GM21786 (cell line): ENCODE results near the gene RBM7.

ENCODE experiments used
- ATAC-seq: cut with Tn5 transposase; IDR thresholded peaks from one replicate; pipeline ENCODE4 v1.9.1; 2021; ENCODE audit not compliant: unreplicated experiment

The RBM7 gene, protein sequence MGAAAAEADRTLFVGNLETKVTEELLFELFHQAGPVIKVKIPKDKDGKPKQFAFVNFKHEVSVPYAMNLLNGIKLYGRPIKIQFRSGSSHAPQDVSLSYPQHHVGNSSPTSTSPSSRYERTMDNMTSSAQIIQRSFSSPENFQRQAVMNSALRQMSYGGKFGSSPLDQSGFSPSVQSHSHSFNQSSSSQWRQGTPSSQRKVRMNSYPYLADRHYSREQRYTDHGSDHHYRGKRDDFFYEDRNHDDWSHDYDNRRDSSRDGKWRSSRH

DNA sequence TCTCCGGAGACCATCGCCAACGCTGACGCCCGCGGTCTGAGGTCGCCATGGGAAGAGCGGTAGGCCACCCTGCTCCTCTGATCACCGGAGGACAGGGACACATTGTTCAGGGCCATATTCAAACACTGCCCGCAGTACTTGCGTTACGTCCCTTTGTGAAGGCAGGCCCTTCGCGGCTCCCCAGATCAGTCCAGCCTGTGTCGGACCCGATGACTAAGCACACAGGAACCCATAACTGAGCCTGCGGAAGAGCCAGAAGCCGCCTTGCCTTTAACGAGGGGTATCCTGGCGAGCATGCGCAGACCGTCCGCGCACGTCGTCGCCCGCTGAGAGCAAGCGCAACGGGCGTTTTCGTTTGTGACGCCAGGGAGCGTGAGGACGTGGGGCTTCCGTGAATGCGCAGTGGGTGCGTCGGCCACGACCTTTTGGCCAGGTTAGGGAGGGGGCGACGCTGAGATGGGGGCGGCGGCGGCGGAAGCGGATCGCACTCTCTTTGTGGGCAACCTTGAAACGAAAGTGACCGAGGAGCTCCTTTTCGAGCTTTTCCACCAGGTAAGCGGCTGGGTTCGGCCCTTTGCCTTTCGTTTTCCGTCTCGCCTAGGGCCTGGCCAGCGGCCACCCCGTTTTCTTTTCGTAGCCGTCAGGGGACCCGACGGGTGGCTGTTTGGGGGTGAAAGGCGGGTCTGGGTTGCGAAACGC, at the start of gene RBM7, which contains the start of gene C11orf71:
Gene RBM7 (plus strand): TSS at position 451 of the 699 bp plus-strand sequence. CDS start 6 bp downstream, at position 457.
Gene C11orf71 (minus strand): TSS at position 296 of the 699 bp plus-strand sequence. CDS start 180 bp downstream, at position 116.
- ATAC-seq = peak; percentile 94

DNA sequence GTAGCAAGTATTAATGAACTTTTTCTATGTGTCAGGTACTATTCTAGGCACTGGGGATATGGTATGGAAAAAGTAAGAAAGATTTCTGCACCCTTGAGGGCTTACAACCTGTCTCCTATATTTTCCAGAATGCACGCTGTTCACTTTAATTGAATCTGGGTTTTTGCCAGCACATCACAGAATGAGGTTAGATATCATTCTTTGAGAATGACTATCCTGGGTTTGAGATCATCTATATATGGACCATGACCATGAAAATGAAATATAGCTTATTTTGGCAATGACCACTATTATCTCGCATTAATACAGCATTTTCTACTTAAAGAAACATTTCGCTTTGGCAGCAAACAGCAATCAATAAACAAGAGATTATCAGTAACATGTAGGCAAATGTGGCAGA, 47.0 kb upstream of the RBM7 start:
- ATAC-seq = no peak

DNA sequence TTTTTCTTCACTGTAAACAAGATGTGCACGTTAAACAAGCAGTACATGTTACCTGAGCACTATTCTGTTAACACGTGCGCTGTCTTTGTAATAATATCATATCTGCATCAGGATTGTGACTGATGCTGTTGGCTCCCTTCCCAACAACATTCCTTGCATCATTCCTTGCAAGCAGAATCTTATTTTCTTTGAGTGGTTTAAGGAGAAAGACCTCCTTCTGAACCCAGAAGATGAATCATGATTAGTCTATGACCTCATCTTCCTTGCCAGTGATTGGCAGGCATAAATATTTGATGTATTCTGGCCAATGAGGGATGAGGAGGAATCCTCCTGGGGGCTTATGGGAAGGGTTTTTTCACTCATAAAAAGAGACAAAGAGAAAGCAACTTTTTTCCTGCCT, 46.4 kb upstream of the RBM7 start:
- no peak for ATAC-seq

DNA sequence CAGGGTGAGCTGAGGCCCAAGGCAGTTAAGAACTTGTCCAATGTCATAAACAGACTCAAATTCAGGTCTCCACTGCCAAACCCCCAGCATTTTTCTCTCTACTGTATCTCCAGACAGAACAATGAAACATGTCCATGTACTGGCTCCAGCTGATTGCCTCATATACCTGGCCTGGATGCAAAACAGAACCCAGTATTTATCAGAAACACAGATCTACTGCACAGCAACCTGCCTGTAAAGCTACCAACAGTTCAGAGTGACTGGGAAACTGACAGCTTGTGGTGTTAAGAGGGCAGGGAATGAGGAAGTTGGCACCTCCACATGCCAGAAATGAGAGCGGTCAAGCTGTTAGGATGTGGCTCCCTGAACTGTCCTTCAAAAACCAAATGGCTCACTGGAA, 41.8 kb upstream of the RBM7 start:
- no peak for ATAC-seq

DNA sequence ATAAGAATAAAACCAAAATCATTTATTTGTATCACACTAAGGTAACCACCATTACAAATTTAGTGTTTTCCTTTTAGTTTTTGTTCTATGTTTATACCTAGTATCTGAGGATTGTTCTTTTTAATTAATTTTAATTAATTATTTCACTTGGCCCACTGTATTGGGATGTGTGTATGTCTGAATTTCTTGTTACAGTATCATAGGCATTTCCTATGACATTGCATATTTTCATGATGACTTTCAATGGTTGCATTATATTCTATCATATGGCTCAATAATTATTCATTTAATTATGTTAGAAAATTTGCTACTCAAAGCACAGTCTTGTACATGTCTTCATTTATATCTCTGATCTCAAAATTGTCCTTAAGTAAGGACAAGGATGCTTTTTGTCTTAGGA, 41.1 kb upstream of the RBM7 start:
- ATAC-seq = no peak

DNA sequence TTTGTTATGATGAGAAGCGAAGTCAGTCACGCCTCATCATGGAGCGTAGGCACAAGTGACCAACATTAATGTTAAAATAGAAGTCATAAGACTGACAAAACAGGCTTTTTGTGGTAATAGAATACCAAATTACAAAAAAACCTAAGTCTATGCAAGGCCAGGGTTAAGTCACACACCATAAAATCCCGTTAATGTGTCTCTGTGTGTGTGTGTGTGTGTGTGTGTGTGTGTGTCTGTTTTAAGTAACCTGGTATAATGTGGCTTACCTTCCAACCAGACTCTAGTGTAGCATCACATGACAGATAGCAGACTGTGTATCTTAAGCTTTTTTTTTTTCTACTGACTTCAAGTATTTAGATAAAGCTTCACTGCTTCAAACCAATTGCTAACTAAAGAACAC, 38.1 kb upstream of the RBM7 start:
- no peak for ATAC-seq

DNA sequence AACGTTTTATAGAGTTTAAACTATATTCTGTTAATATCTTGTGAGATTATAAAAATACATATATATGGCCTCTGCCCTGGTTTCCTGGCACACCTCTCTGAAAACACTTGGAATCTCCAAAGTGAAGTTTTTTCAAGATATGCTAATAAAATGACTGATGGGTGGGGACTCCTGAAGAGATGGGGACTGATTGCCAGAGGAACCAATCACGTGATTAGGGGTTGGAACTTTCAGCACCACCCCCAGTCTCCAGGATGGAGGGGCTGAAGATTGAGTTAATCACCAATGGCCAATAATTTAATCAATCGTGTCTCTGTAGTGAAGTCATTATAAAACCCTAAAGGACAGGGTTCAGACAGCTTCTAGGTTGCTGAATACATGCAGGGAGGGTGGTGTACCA, 37.5 kb upstream of the RBM7 start:
- ATAC-seq = no peak

DNA sequence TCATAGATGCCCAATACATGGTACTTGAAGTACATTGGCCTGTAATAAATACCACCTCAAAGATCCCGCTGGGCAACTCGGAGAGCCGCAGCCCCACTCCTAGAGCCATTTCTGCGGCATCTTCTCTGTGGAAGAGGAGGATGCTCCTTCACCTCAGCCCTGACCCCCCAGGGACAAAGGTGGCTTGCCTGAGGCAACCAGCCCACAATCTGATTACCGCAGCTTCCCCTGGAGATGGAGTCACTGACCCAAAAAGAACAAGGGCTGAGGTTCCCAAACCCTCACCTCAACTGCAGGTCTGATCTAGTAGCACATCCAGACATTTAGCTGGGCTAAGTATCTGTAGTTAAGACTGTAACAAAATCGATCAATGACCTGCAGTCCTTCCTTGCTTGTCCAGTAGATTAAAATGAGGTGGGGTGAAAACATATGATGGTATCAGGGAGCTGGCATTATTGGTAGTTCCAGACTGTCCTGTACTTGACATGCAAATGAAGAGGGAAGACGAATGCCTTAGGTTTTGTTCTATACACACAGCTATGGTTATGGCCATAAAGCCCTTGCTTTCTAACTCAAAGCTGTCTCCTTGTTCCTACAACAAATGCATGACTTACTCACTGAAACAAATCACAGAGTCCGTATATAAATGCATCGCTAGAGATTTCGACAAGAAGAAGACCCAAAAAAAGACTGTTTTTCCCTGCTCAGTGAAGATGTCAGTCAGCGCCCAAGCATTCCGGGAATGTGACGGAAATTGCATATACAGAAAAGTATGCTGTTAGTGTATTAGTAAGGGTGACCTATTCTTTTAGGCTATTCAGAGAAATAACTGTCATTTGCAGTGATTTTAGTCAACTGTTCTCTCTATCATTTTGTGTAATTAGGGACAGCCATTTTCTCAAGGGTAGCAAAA, 33.9 kb upstream of the RBM7 start:
- ATAC-seq = no peak

DNA sequence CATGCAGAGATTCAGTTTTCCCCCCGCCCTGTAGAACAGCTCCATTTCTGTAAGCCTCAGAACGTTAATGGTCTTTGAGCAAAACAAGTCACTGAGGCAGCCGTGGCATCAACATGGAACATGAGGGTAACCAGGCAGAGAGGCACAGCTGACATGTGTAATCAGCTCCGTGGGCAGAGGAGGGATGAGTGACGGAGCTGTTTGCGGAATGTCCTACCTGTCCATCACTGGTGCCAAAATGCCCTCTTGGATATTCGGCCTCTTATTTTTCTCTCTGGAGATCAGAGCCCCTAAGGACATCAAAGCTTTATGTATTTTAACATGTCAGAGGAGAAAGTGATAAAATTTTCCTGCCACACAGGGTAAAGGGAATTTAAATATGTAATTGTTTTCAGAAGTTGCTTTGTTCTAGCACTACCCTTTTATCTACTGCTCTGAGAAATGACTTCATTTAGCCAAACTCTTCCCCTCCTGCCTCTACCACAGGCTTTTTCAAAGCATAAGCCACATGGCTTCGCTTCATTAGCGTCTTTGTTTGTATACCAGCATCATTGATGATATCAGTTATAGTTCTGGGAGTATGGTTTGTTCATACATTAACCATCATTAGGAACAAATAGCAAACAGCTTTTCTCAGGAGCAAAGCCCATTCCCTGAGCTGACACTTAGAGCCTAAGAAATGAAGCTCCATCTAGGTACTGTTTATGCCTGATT, 33.1 kb upstream of the RBM7 start:
- no peak for ATAC-seq

DNA sequence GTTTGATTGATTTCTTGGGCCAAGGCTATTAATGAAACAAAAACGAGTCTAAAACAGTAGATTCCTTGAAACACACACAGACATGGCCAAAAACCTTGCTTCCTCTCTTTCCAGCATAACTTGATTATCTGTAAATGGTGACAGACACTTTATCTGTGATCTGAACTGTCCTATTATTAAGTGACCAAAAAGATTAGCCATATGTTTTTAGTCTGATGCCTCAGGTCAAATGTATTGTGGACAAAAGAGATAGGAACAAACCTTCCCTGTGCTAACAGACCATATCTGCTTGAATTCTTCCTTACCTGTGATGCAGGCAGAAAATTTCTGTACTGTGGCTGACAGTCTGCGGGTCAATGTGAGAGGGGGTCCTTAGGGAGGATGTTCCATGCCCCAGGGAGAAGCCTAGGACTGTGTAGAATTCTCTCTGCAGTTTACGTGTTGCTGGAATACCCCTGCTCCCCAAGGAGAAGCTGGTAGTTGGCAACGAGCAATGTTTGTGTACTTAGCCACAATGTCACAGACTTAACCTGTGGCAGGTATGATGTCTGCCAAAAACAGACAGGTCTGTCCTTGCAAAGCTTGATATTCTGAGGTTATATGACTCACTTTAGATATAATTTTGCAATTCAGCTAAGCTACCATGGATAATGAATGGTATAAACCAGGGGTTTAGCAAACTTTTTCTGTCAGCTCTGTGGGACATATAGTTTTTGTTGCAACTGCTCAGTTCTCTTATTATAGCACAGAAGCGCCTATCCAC, 31.4 kb upstream of the RBM7 start:
- no peak for ATAC-seq

DNA sequence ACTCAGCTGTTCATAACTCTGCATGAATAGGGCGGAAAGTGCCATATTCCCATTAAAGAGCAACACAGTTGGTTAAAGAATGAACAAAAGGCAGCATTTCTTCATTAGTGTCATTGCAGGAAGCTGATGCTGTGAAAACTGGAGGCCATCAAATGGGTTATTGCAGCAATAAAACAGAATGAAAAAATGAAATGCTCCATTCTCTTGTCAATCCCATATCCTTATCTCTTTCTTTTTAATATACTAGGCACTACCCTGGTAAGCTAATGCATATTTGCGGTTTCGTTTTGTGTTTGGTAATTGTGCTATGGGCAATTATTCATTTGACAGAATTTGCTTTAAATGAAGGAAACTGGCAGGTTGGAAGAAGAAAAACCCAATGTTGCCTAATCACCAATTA, 25.4 kb upstream of the RBM7 start:
- ATAC-seq = no peak

DNA sequence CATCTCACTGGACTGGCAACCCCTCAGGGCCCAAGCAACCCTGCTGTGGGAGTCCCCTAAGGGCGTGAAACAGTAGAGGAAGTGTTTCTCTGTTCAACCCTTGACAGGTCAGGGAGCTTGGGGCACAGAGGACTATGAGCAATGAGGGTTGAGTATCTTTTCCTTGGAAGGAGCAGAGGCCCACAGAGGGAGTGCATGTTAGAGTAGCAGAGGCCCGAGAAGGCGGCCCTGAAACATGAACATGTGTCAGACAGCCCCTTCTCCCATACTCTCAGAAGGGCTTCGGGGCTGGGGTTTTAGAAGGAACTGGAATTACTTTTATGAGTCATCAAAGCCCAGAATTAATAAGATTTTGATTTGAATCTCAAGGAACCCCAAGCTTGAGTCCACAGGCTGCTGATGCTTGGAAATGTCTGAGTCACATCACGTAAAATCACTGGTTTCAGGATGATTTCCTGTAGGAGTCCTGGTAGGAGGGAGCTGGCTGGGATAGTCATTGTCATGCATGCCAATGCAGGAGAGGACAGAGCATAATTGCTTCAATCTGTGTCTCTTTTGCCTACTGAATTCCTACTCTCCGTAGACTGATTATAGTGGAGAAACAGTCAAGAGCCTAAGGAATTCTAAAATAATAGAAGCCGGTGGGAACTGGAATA, 22.7 kb upstream of the RBM7 start:
- no peak for ATAC-seq

DNA sequence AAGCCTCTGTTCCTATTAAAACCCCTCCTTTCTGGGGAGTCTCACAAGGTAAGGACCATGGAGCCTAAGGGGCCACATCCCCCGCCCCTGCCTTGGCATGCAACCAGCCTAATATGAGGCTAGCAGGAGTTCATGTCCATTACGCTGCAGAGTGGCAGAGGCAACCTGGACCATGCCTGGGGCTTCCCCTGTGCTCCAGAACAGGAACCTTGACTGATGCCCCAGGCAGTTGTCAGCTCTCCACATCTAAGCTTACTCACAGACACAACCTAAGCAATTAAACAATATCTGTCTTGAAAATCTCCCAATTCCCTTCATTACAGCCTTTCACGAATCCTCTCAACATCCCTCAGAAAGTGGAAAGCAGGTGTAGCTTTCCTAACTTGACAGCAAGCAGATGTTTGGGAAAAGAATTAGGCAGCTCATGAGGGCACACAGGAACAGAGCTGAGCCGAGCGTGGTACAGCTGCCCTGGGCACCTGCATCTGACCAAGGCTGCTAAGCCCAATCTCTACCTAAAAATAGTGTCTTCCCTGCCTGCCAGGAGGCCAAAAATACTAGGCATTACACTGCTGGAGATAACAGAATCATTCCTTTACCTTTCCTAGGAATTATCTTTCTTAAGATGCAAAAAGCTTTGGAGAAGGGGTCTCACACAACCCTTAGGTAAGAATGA, 20.9 kb upstream of the RBM7 start:
- ATAC-seq = no peak

DNA sequence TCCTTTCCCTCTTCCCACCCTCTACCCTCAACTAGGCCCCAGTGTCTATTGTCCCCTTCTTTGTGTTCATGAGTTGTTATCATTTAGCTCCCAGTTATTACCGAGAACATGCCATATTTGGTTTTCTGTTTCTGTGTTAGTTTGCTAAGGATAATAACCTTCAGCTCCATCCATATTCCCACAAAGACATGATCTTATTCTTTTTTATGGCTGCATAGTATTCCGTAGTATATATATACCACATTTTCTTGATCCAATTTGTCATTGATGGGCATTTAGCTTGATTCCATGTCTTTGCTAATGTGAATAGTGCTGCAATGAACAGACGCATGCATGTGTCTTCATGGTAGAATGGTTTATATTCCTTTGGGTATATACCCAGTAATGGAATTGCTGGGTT, 18.0 kb upstream of the RBM7 start:
- ATAC-seq = no peak

DNA sequence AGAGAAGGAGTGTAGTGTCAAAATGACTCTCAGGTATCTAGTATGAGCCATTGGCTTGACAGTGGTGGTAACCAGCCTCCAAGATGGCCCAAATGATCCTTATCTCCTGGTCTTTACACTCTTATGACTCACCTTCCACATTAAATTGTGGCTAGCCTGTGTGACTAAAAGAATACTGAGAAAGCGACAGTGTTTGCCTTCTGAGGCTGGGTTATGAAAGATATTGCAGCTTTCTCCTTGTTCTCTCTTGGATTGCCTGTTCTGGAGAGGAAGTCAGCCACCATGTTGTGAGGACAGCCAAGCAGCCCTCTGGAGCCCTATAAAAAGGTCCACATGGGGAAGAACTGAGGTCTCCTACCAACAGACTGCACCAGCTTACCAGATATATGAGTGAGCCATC, 16.0 kb upstream of the RBM7 start:
- no peak for ATAC-seq

DNA sequence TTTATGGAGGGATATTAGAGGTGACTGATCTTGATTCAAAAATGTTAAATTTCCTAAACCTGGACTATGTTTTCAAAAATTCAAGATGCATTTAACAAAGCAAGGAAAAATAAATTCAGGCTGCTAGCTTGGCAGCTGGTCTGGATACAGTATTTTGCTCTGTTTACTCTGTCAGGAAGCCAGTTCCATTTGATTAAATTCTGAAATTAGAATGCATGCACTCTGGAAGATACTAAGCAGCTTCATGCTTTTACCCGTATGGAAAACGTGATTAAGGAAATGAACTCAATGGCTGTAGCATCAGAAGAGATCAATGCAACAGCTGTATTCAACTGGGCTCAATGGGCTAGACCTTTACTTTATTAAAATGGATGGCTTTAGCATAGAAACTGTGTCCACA, 14.3 kb upstream of the RBM7 start:
- ATAC-seq = no peak

DNA sequence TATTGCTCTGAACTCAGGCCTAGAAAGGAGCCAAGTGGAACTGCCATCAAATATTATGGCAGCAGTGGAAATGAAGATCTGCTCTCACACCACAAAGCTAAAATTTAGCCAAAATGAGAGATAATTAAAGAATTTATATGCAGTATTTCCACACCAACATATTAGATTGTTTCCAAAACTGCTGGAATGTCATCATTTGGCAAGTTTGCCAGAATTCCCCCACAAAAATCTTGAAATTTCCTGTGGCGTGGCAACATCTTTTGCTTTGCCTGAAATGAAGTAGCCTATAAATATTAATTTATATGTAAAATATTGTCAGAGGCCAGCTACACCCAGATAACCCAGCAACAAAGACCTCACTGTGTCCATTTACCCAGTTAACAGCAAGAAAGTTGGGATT, 13.9 kb upstream of the RBM7 start:
- ATAC-seq = no peak

DNA sequence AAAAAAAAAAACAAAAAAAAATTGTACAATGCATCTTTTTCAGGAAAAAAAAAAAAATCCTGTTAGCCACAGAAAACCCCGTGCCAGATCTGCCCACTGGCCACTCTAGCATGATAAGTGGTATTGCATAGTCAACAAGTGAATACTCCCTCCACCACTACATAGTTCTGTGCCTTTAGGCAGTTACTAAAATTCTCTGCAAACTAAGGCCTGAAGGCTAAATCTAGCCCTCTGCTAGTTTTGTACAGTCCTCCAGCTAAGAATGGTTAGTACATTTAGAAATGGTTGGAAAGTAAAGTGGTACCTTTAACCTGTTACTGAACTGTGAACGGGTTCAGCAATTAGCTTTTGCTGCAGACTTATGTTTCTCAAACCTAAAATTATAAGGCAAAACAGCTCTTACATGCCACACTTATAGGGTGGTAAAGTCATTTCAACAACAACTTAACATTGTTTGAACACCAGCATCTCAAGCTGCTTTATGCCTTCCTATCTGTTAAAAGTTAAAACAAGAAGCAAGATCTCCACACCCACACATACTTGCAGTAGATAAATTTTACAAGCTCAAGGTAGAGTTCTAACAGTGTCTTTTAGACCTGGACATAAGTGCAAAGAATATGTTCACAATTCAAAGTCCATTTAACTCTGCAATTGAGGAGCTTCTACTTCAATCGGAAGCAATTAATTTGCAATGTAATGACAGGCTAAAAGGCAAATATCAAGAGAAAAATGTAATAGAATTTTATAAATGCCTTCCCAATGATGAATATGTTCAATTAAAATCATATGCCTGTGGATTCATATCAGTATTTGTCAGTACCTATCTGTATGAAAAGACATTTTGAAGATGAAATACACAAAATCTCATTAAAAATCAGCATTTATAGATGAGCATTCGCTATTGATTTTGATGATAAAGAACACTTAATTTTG, 7.5 kb upstream of the RBM7 start:
- ATAC-seq = no peak
